ENCODE data around the gene CHCHD10.

GRCh38 chr22:23817146-23817545 is 49.4 kb upstream of the CHCHD10 start:
- no peak for TF ChIP-seq CTCF (conservative IDR thresholded peaks at IDR 0.05; ENCODE audit: low read depth, low read length)
- TF ChIP-seq, protein P1, sequence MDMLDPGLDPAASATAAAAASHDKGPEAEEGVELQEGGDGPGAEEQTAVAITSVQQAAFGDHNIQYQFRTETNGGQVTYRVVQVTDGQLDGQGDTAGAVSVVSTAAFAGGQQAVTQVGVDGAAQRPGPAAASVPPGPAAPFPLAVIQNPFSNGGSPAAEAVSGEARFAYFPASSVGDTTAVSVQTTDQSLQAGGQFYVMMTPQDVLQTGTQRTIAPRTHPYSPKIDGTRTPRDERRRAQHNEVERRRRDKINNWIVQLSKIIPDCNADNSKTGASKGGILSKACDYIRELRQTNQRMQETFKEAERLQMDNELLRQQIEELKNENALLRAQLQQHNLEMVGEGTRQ (IDR thresholded peaks at IDR 0.05; ENCODE audit: low read depth, low read length), result no peak
- no peak for TF ChIP-seq CEBPB (IDR thresholded peaks at IDR 0.05; ENCODE audit: low read depth, low read length)

Data from IMR-90 (cell line).